ENCODE results near the gene RELN.

RELN gene

DNA sequence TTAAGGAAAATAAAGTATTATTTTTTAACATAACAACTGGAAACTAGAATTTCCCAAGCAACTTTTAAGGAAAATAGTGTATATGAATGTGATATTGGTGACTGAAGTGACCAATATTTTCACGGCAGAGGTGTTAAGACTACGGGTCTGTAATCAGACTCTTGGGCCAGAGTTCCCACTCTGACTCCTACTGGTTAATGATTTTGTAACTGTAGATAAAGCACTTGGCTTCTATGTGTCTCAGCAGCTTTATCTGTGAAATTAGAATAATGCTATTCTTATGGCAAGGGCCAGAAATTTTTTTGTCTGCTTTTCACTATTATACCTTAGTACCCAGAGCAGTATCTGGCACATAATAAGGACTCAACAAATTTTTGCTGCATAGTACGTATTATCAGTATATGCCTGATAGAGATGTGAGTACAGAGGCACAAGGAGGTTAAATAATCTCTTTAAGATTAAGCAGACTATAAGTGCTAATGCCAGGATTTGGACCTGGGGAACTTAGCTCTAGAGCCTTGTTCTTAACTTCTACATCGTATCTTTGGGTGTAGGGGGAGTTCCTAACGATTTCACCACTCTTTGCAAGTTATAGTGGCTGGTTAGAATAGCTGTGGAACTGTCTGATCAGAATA lies 357.3 kb downstream of the RELN start:
- TF ChIP-seq, protein P1, sequence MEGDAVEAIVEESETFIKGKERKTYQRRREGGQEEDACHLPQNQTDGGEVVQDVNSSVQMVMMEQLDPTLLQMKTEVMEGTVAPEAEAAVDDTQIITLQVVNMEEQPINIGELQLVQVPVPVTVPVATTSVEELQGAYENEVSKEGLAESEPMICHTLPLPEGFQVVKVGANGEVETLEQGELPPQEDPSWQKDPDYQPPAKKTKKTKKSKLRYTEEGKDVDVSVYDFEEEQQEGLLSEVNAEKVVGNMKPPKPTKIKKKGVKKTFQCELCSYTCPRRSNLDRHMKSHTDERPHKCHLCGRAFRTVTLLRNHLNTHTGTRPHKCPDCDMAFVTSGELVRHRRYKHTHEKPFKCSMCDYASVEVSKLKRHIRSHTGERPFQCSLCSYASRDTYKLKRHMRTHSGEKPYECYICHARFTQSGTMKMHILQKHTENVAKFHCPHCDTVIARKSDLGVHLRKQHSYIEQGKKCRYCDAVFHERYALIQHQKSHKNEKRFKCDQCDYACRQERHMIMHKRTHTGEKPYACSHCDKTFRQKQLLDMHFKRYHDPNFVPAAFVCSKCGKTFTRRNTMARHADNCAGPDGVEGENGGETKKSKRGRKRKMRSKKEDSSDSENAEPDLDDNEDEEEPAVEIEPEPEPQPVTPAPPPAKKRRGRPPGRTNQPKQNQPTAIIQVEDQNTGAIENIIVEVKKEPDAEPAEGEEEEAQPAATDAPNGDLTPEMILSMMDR (IDR thresholded peaks at IDR 0.05; ENCODE audit: insufficient read depth, missing control alignments) = no peak
- peak; percentile 81 for FAIRE-seq

DNA sequence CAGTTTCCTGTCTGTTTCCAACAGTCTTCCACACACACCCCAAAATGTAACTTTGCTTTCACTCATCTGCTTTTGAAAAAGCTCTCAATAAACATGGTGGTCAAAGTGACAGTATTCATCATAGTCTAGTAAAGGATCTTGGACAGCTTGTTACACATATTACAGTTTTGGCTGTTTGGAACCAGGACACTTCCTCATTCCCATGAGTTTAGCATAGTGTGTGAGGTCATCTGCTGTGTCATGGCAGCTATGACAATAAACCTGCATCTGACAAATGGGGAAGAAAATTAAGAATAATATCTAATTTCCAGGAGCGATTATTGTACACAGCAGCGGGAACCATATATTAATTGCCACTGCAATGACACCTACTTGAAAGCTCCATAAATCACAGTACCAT lies 359.1 kb downstream of the RELN start:
- TF ChIP-seq, protein P1 (IDR thresholded peaks at IDR 0.05; ENCODE audit: insufficient read depth, missing control alignments) = no peak
- no peak for FAIRE-seq
- no peak for DNase-seq (ENCODE audit: insufficient read length, low spot score)

More for the DNA sequence above, 357.3 kb downstream of the RELN start:
- peak; percentile 19 for DNase-seq (ENCODE audit: insufficient read length, low spot score)

DNA sequence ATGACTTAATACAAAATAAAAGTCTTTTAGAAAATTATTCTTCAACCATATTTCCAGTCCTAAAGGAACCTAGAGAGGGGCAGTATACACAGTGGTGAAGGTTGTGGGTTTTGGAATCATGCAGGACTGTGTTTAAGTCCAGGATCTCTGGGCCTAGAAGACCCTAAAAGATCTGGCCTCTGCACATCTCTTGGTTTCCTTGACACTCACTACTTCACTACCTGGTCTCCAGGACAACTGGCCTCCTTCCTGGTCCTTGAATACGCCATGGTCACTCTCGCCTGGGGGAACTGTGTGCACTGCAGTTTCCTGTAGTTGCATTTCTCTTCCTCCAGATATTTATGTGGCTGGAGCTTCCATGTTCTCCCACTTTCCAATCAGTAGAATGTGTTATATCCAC lies 360.7 kb downstream of the RELN start:
- no peak for FAIRE-seq
- TF ChIP-seq, protein P1 (IDR thresholded peaks at IDR 0.05; ENCODE audit: insufficient read depth, missing control alignments) = no peak
- DNase-seq (ENCODE audit: insufficient read length, low spot score) = no peak

DNA sequence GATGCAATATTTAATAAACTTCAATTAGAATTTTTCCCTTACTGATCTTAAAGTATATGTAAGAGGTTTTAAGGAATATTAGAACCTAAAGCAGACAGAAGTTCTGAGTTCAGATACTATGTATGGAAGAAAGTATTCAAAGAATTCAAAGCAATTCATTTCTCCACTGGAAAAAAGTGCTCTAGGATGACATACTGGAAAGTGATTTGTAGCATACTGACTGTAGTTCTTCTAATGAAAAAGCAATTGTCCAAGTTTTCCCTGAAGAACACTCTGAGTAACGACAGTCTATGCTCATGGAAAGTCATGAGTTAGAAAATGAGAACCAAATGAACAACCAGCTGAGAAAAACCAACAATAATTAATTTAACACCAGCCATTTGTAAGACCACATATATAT lies 362.7 kb downstream of the RELN start:
- TF ChIP-seq, protein P1 (IDR thresholded peaks at IDR 0.05; ENCODE audit: insufficient read depth, missing control alignments) = no peak
- DNase-seq (ENCODE audit: insufficient read length, low spot score) (no peak), FAIRE-seq (no peak)

DNA sequence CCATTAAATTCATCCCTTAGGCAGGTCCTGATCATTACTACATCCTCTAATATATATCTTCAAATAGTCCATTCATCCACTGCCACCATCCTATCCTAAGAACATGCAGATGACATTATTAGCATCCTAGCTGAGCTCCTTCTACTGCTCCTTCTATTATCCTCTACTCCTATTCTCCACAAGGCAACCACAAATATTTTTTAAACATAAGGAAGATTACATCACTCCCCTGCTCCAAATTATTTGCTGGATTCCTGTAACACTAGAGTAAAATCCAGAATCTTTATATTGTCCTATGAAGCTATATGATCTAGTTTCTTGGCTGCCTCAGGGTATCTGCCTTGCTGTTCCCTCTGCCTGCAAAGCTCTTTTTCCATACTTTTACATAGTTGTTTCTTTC lies 367.2 kb downstream of the RELN start:
- TF ChIP-seq, protein P1 (IDR thresholded peaks at IDR 0.05; ENCODE audit: insufficient read depth, missing control alignments) = no peak
- FAIRE-seq = no peak
- no peak for DNase-seq (ENCODE audit: insufficient read length, low spot score)

DNA sequence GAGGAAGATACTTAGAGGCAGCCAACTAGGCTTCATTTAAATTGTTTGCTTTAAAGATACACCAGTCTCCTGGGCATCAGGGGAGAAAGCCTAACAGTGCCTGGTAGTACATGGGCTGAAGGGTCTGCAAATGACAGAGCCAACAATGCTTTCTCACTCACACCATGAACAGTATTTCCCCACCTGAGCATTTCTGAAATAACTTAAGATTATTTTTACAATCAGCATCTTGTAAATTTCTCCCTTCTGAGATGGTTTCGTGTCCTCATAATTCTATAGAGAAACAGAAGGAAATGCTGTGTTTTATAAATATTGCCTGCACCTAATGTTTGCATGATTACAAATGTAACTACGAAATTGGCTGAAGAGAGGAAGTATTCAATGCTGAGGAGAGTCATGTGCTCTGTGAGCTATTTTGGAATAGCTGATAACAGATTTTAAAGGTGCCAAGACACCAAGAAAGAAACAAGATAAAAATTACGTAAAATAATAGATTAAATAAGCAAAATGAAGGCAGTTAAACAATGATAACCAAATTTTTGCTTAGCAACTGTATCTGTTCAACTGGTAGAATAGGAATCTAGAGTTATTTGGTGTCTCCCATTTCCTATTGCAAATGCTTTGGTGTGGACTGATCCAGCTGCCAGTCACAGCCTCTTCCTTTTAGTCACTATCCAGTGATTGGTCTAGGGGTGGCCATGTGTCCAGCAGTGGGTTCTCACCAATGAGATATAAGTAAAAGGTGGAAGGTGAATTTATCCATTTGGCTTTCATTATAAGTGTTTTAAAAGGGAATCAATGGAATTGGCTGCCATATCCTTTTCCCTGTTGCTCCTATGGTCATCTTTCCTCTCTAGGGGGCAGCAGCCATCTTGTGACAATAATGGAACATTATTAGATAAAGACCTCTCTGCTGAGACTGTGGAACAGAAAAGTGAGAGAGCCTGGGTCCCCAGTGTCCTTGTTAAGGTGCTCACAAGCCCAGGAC lies 375.5 kb downstream of the RELN start:
- TF ChIP-seq, protein P1 (IDR thresholded peaks at IDR 0.05; ENCODE audit: insufficient read depth, missing control alignments) = peak; percentile 32
- no peak for DNase-seq (ENCODE audit: insufficient read length, low spot score)
- FAIRE-seq = no peak

All from D721Med (cell line).